ENCODE results near the gene RGS14.

The RGS14 gene

GRCh38 chr5:177314376-177315342 lies 43.1 kb upstream of the RGS14 start:
- no peaks in the 10 kb centered on the region for H4K20me1 ChIP-seq (ENCODE audit: insufficient read depth, low read length)
- no peaks in the 10 kb centered on the region for H3K9me3 ChIP-seq (replicated peaks; ENCODE audit: insufficient read depth, low read length)
- no peak overlapping the region for H3K27ac ChIP-seq (ENCODE audit: low read length)
- H2AFZ ChIP-seq (ENCODE audit: low read length) = no peak overlapping the region
- H3K9ac ChIP-seq (ENCODE audit: low read length) = no peak overlapping the region
- H3K4me1 ChIP-seq (ENCODE audit: low read length) = peaks cover 12% of the 10 kb centered on the region
- TF ChIP-seq EZH2phosphoT487 (IDR thresholded peaks at IDR 0.05; ENCODE audit: low read length) = no peak
- TF ChIP-seq CTCF (IDR thresholded peaks at IDR 0.05; ENCODE audit: low read length) = no peak
- no peak for TF ChIP-seq EZH2 (optimal IDR thresholded peaks at IDR 0.05; ENCODE audit: low read depth, low read length)
- no peak overlapping the region for H3K4me3 ChIP-seq (ENCODE audit: low read length)
- no peaks in the 10 kb centered on the region for H3K36me3 ChIP-seq (replicated peaks; ENCODE audit: insufficient read depth, low read length)
- peaks cover 32% of the 10 kb centered on the region for H3F3A ChIP-seq (ENCODE audit: insufficient read depth, low read length)
- DNase-seq = no peak
- H3K27me3 ChIP-seq (replicated peaks; ENCODE audit: insufficient read depth, low read length) = no peaks in the 10 kb centered on the region
- no peak overlapping the region for H3K4me2 ChIP-seq (ENCODE audit: low read depth, low read length)
- peaks cover 20% of the 10 kb centered on the region for H3K79me2 ChIP-seq (ENCODE audit: low read length)
- no peaks in the 10 kb centered on the region for H3K9me2 ChIP-seq (replicated peaks; ENCODE audit: insufficient read depth, low read length)

- H3K9ac ChIP-seq (ENCODE audit: low read length) = no peak overlapping the region
- no peak for DNase-seq
- no peak overlapping the region for H3K4me2 ChIP-seq (ENCODE audit: low read depth, low read length)
- no peak overlapping the region for H2AFZ ChIP-seq (ENCODE audit: low read length)
- H3K9me3 ChIP-seq (replicated peaks; ENCODE audit: insufficient read depth, low read length) = no peaks in the 10 kb centered on the region
- H3K27me3 ChIP-seq (replicated peaks; ENCODE audit: insufficient read depth, low read length) = no peaks in the 10 kb centered on the region
- H3K4me1 ChIP-seq (ENCODE audit: low read length) = peaks cover 5% of the 10 kb centered on the region
- H3K36me3 ChIP-seq (replicated peaks; ENCODE audit: insufficient read depth, low read length) = no peaks in the 10 kb centered on the region
- H3K9me2 ChIP-seq (replicated peaks; ENCODE audit: insufficient read depth, low read length) = no peaks in the 10 kb centered on the region
- H4K20me1 ChIP-seq (ENCODE audit: insufficient read depth, low read length) = no peaks in the 10 kb centered on the region
- no peak overlapping the region for H3K4me3 ChIP-seq (ENCODE audit: low read length)
- H3K27ac ChIP-seq (ENCODE audit: low read length) = no peak overlapping the region
- TF ChIP-seq EZH2phosphoT487 (IDR thresholded peaks at IDR 0.05; ENCODE audit: low read length) = no peak
- no peak for TF ChIP-seq CTCF (IDR thresholded peaks at IDR 0.05; ENCODE audit: low read length)
- TF ChIP-seq EZH2 (optimal IDR thresholded peaks at IDR 0.05; ENCODE audit: low read depth, low read length) = no peak
- H3K79me2 ChIP-seq (ENCODE audit: low read length) = peaks cover 13% of the 10 kb centered on the region
- peaks cover 25% of the 10 kb centered on the region for H3F3A ChIP-seq (ENCODE audit: insufficient read depth, low read length)
These were observed 42.3 kb upstream of the RGS14 start for GRCh38 chr5:177315411-177315810.

GRCh38 chr5:177316005-177316404 lies 41.7 kb upstream of the RGS14 start:
- no peak overlapping the region for H3K4me2 ChIP-seq (ENCODE audit: low read depth, low read length)
- H3F3A ChIP-seq (ENCODE audit: insufficient read depth, low read length) = peaks cover 19% of the 10 kb centered on the region
- no peak overlapping the region for H3K9ac ChIP-seq (ENCODE audit: low read length)
- no peaks in the 10 kb centered on the region for H3K27me3 ChIP-seq (replicated peaks; ENCODE audit: insufficient read depth, low read length)
- no peaks in the 10 kb centered on the region for H3K4me1 ChIP-seq (ENCODE audit: low read length)
- H2AFZ ChIP-seq (ENCODE audit: low read length) = no peak overlapping the region
- no peak overlapping the region for H3K4me3 ChIP-seq (ENCODE audit: low read length)
- DNase-seq = no peak
- H3K27ac ChIP-seq (ENCODE audit: low read length) = no peak overlapping the region
- no peaks in the 10 kb centered on the region for H3K36me3 ChIP-seq (replicated peaks; ENCODE audit: insufficient read depth, low read length)
- no peaks in the 10 kb centered on the region for H3K9me3 ChIP-seq (replicated peaks; ENCODE audit: insufficient read depth, low read length)
- peaks cover 7% of the 10 kb centered on the region for H3K79me2 ChIP-seq (ENCODE audit: low read length)
- TF ChIP-seq CTCF (IDR thresholded peaks at IDR 0.05; ENCODE audit: low read length) (no peak), EZH2 (optimal IDR thresholded peaks at IDR 0.05; ENCODE audit: low read depth, low read length) (no peak), EZH2phosphoT487 (IDR thresholded peaks at IDR 0.05; ENCODE audit: low read length) (no peak)
- no peaks in the 10 kb centered on the region for H3K9me2 ChIP-seq (replicated peaks; ENCODE audit: insufficient read depth, low read length)
- no peaks in the 10 kb centered on the region for H4K20me1 ChIP-seq (ENCODE audit: insufficient read depth, low read length)

Data from MM.1S (cell line).